Measurements from ENCODE around the gene SEPSECS.

DNA sequence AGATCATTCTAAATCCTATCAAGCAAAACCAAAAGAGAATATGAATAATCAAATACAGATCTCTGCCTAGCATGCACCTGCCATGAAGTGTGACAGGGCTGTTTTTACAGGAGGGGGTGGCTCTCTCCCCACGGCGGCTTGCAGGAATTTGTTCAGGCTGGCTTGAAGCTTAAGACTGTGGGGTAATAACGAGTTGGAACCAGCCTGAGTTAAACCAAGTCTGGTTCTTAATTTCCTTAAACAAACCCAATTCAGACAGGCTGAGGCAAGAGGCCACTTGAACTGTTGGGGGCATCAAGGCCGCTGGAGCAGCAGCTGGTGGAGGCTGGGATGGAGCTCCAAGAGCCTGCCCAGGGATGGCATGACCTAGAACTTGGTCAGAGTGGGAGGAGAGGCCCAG is 84.4 kb downstream of the SEPSECS start:
- TF ChIP-seq, protein P1, sequence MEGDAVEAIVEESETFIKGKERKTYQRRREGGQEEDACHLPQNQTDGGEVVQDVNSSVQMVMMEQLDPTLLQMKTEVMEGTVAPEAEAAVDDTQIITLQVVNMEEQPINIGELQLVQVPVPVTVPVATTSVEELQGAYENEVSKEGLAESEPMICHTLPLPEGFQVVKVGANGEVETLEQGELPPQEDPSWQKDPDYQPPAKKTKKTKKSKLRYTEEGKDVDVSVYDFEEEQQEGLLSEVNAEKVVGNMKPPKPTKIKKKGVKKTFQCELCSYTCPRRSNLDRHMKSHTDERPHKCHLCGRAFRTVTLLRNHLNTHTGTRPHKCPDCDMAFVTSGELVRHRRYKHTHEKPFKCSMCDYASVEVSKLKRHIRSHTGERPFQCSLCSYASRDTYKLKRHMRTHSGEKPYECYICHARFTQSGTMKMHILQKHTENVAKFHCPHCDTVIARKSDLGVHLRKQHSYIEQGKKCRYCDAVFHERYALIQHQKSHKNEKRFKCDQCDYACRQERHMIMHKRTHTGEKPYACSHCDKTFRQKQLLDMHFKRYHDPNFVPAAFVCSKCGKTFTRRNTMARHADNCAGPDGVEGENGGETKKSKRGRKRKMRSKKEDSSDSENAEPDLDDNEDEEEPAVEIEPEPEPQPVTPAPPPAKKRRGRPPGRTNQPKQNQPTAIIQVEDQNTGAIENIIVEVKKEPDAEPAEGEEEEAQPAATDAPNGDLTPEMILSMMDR (IDR thresholded peaks at IDR 0.05), result no peak
- no peak for TF ChIP-seq POLR2A (IDR thresholded peaks at IDR 0.05)
